IPS-18a (cell line): ENCODE measurements around the gene CDK14.

Experiments used
- H3K27ac ChIP-seq: one replicate; pipeline ENCODE4 v1.5.1; 2013; ENCODE audit warnings: low read length
- H3K27me3 ChIP-seq: one replicate; pipeline ENCODE4 v1.6.1; 2013; ENCODE audit warnings: mild to moderate bottlenecking, low read length; ENCODE audit not compliant: control insufficient read depth, insufficient read depth
- H3K36me3 ChIP-seq: one replicate; pipeline ENCODE4 v1.6.1; 2013; ENCODE audit warnings: low read depth, low read length; ENCODE audit not compliant: control insufficient read depth
- H3K4me1 ChIP-seq: one replicate; pipeline ENCODE4 v1.6.1; 2013; ENCODE audit warnings: low read depth, low read length; ENCODE audit not compliant: control insufficient read depth
- H3K4me3 ChIP-seq: one replicate; pipeline ENCODE4 v1.5.1; 2013; ENCODE audit warnings: low read length
- H3K9ac ChIP-seq: one replicate; pipeline ENCODE4 v1.6.1; 2013; ENCODE audit warnings: mild to moderate bottlenecking, low read length, moderate library complexity
- H3K9me3 ChIP-seq: one replicate; pipeline ENCODE4 v1.6.1; 2013; ENCODE audit warnings: low read depth, low read length; ENCODE audit not compliant: control insufficient read depth

CDK14 gene

GRCh38 chr7:90951986-90952954 lies 356.1 kb downstream of the CDK14 start:
- H3K36me3 ChIP-seq = no peaks in the 10 kb centered on the region
- H3K4me1 ChIP-seq = peaks cover 33% of the 10 kb centered on the region
- H3K27me3 ChIP-seq = no peaks in the 10 kb centered on the region
- H3K27ac ChIP-seq = peak overlapping the region; percentile 70
- H3K4me3 ChIP-seq = peak overlapping the region; percentile 6
- no peaks in the 10 kb centered on the region for H3K9me3 ChIP-seq
- H3K9ac ChIP-seq = peak overlapping the region; percentile 37

GRCh38 chr7:90955641-90956207 lies 359.6 kb downstream of the CDK14 start:
- H3K9ac ChIP-seq = no peak overlapping the region
- H3K36me3 ChIP-seq = no peaks in the 10 kb centered on the region
- H3K9me3 ChIP-seq = no peaks in the 10 kb centered on the region
- no peak overlapping the region for H3K4me3 ChIP-seq
- H3K4me1 ChIP-seq = peaks cover 33% of the 10 kb centered on the region
- H3K27ac ChIP-seq = peak overlapping the region; percentile 20
- H3K27me3 ChIP-seq = no peaks in the 10 kb centered on the region

- Histone ChIP-seq H3K36me3 (no peaks in the 10 kb centered on the region), H3K9ac (no peak overlapping the region), H3K4me3 (no peak overlapping the region), H3K9me3 (no peaks in the 10 kb centered on the region), H3K27ac (no peak overlapping the region), H3K4me1 (peaks cover 20% of the 10 kb centered on the region), H3K27me3 (no peaks in the 10 kb centered on the region)
Observed at GRCh38 chr7:90957883-90958282, 361.8 kb downstream of the CDK14 start.

DNA sequence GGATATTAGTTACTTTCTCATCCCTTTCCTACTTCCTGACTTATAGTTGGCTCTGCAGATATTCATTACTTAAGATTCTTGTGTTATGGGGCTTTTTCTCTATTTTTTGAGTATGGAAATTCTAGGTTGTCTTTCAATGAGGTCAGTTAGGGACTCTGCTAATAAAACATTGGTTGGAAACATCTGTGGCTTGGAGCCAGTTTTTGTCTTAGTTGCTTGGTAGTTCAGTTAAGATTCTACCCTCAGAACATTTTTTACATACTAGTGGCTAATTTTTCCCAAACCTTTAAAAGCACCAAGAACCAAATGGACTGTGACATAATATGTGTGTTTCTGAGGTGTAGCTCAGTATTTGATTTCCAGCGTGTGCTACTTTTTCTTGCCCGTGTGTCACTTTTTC lies 362.5 kb downstream of the CDK14 start:
- no peak overlapping the region for H3K27ac ChIP-seq
- H3K4me1 ChIP-seq = peaks cover 12% of the 10 kb centered on the region
- no peaks in the 10 kb centered on the region for H3K36me3 ChIP-seq
- H3K27me3 ChIP-seq = no peaks in the 10 kb centered on the region
- H3K9me3 ChIP-seq = no peaks in the 10 kb centered on the region
- no peak overlapping the region for H3K4me3 ChIP-seq
- H3K9ac ChIP-seq = no peak overlapping the region

DNA sequence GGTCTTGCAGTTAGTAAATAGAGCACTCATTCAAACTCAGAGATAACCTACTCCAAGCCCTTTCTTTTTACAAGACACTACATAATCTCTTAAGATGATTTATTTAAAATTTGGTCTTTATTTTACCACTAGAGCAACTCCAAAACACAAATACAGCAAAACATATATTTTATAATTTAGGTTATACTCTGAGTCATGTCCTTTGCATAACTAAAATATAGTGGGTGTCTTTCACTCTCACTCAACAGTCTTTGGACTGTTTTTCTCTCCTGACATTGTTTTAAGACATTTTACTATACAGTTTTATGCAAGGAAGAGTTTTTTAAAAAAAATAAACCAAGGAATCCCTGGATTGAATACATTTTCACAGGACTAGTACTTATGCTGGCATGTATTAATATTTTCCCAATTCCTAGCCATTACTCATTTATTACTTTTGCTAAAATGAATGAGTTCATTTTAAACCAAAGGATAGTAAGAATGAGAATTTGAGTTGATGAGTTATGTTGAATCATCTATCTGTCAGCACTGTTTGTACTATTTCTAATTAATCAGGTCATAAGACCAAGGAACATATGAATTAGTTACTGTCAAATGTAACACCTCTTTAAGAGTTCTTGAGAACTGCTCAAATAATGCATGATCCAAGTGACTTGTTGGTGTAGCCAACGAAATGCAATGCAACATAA lies 365.1 kb downstream of the CDK14 start:
- no peaks in the 10 kb centered on the region for H3K36me3 ChIP-seq
- H3K27ac ChIP-seq = no peak overlapping the region
- no peaks in the 10 kb centered on the region for H3K9me3 ChIP-seq
- H3K27me3 ChIP-seq = no peaks in the 10 kb centered on the region
- no peak overlapping the region for H3K9ac ChIP-seq
- no peak overlapping the region for H3K4me3 ChIP-seq
- H3K4me1 ChIP-seq = peaks cover 7% of the 10 kb centered on the region

DNA sequence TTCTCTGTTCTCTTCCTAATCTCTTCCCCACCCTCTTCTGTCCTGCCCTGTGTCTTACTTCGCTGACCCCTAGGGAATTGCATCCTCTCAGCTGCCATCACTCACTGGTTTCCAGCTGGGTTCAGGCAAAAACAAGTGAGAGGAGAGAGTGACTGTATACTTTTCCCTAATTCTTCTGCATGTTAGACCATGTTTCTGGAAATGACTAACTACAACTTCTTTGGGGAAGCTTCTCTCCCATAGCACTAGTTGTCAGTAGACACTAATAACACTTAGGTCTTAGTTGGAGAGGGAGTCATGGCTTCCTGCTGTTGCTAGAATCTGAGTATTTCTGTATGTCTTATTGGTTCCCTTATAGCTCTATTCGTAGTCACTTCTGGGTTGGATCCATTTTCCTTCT lies 369.1 kb downstream of the CDK14 start:
- no peak overlapping the region for H3K4me3 ChIP-seq

DNA sequence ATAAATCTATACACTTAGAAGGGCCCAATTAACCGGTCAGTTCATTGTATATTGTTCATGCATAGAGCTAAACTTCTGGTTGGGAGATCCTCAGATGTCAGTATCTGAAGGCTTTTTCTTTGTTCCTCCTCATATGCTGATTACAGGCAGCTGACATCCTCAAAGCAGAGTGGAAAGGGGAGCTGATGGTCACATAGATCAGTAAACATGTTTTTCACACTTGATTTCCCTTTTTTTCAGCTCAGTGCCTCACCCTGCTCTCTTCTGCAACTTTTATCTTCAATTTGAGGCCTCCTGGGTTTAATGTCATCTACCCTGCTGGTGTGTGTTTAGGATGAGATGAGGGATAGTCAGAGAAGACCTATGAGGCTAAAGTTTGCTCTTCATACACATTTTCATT lies 370.2 kb downstream of the CDK14 start:
- Histone ChIP-seq H3K36me3 (no peaks in the 10 kb centered on the region), H3K9me3 (no peaks in the 10 kb centered on the region), H3K9ac (no peak overlapping the region), H3K4me3 (no peak overlapping the region), H3K27ac (peak overlapping the region; percentile 44), H3K4me1 (peaks cover 20% of the 10 kb centered on the region), H3K27me3 (no peaks in the 10 kb centered on the region)

More for the DNA sequence above, 369.1 kb downstream of the CDK14 start:
- H3K36me3 ChIP-seq = no peaks in the 10 kb centered on the region
- H3K4me1 ChIP-seq = peaks cover 16% of the 10 kb centered on the region
- no peak overlapping the region for H3K9ac ChIP-seq
- no peaks in the 10 kb centered on the region for H3K9me3 ChIP-seq
- no peak overlapping the region for H3K27ac ChIP-seq
- no peaks in the 10 kb centered on the region for H3K27me3 ChIP-seq

DNA sequence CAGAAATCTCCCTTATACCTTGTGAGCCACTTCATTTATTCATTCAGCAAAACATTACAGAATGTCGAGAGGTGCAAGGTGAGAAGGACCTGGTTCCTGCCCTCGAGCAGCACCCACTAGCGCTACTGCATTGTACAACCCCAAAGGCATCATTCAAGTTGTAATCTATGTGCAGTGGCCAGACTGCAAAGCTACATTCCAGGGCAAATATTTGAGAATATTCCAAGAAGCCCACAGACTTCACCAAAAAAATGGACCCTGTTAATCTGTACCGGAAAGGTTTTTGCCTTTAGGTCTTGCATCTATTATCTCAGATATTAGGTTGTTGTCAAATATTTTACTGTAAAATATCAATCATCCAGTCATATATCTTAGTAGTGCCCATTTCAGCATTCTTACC lies 372.8 kb downstream of the CDK14 start:
- H3K4me3 ChIP-seq = no peak overlapping the region
- H3K36me3 ChIP-seq = no peaks in the 10 kb centered on the region
- H3K27me3 ChIP-seq = no peaks in the 10 kb centered on the region
- H3K9ac ChIP-seq = no peak overlapping the region
- no peak overlapping the region for H3K27ac ChIP-seq
- peaks cover 20% of the 10 kb centered on the region for H3K4me1 ChIP-seq
- H3K9me3 ChIP-seq = peaks cover under 1% of the 10 kb centered on the region

- Histone ChIP-seq H3K36me3 (no peaks in the 10 kb centered on the region), H3K9me3 (peaks cover 8% of the 10 kb centered on the region), H3K27ac (no peak overlapping the region), H3K4me1 (peaks cover 6% of the 10 kb centered on the region), H3K27me3 (no peaks in the 10 kb centered on the region), H3K4me3 (no peak overlapping the region), H3K9ac (no peak overlapping the region)
Observed at GRCh38 chr7:90972906-90973550, 376.9 kb downstream of the CDK14 start.

DNA sequence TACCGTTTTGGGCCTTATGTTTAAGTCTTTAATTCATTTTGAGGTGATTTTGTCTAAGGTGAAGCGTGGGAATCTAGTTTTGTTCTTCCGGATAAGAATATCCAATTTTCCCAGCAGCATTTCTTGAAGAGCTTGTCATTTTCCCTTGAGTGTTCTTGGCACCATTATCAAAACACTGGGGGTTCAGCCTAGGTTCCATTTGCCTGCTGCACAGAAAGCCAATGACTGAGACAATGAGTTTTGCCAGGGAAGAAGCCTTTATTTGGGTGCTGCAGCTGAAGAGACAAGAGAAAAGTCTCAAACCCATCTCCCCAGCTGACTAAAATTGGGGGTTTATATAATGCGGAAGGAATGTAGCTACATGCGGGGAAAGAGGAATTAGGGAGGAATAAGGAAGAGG lies 380.9 kb downstream of the CDK14 start:
- Histone ChIP-seq H3K9ac (no peak overlapping the region), H3K4me3 (no peak overlapping the region), H3K4me1 (no peaks in the 10 kb centered on the region), H3K36me3 (no peaks in the 10 kb centered on the region), H3K27me3 (no peaks in the 10 kb centered on the region), H3K9me3 (peaks cover 9% of the 10 kb centered on the region), H3K27ac (no peak overlapping the region)

DNA sequence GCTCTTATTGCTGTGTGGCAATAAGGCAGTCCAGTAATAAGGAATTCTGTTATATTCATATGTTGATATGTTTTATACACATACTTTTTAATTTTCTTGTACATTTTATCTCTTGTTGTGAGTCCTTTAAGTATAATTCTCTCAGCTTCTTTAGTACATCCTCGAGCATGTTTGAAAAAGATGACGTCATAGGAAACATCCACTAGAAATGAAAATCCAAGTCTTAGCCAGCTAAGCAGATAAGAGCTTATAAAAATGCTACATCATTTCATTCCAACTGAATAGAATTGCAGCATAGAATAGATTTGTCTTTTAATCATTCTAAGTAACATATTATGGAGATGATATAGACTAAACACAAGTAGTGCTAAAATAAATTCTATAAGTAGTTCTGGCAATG lies 384.4 kb downstream of the CDK14 start:
- Histone ChIP-seq H3K4me3 (no peak overlapping the region), H3K36me3 (no peaks in the 10 kb centered on the region), H3K27me3 (no peaks in the 10 kb centered on the region), H3K4me1 (no peaks in the 10 kb centered on the region), H3K9ac (no peak overlapping the region), H3K27ac (no peak overlapping the region), H3K9me3 (peaks cover 11% of the 10 kb centered on the region)
